BJ (cell line): Measurements from ENCODE around the gene MED7. TPM values are rescaled to one million over a fixed set of nuclear protein-coding genes. Genes with fewer than 3 reads are reported as not detected.

Source experiments
- CTCF ChIA-PET: fragments of 350-600 bp; formaldehyde crosslinking; extraction: SDS; loops from one replicate; lab custom pipeline; 2021; ENCODE audit warnings: antibody characterized with exemption, inconsistent platforms; lab: Yijun Ruan, JAX
- POLR2A ChIA-PET: fragments of 300-600 bp; sonication (Branson Sonifier 250); formaldehyde crosslinking; extraction: SDS; loops from one replicate; lab custom pipeline; 2021; ENCODE audit warnings: antibody characterized with exemption; lab: Charles Lee
- DNase-seq: peaks from one replicate; pipeline ENCODE4 v3.0.0-alpha.2; 2011; ENCODE audit warnings: low read depth
- H3K27me3 ChIP-seq: 2 replicates; pipeline ENCODE4 v1.6.0; 2011; ENCODE audit warnings: low read length; ENCODE audit not compliant: control insufficient read depth, insufficient read depth
- H3K36me3 ChIP-seq: 2 replicates; pipeline ENCODE4 v1.5.1; 2011; ENCODE audit warnings: low read length; ENCODE audit not compliant: control insufficient read depth, insufficient read depth
- H3K4me3 ChIP-seq: 2 replicates; pipeline ENCODE4 v1.5.1; 2011; ENCODE audit warnings: low read depth, mild to moderate bottlenecking, control low read depth, low read length
- polyA minus RNA-seq: library from RNA; depleted of rRNA, polyadenylated mRNA; stranded (reverse); fragments of >200 nt; gene quantifications from 2 replicates; pipeline ENCODE4 v1.2.3, GENCODE V29; 2011; rRNA and poly(A)+ RNA removed
- polyA plus RNA-seq: library from polyadenylated mRNA; depleted of rRNA; stranded (reverse); fragments of >200 nt; gene quantifications from 2 replicates; pipeline ENCODE4 v1.2.3, GENCODE V29; 2011; rRNA removed
- TF ChIP-seq, protein P1 (sequence below): IDR thresholded peaks from 2 replicates; pipeline ENCODE4 v1.5.1; 2011; ENCODE audit warnings: low read depth, mild to moderate bottlenecking, control low read depth, inconsistent platforms, low read length, moderate library complexity; ENCODE audit not compliant: insufficient read depth

The MED7 gene
- polyA plus RNA-seq (5.7 and 13.5 TPM in 2 replicates), polyA minus RNA-seq (2.6 and 2.9 TPM in 2 replicates)

GRCh38 chr5:157142317-157143126 is at the start of gene MED7:
Gene MED7 (minus strand): TSS chr5:157142865. CDS start chr5:157139431, 3,434 bp downstream.
- POLR2A ChIA-PET, result interaction anchor here (0.6 kb wide), 1 partner anchor 718 kb away, joined by 3 read pairs; no protein-coding TSS in a partner anchor
- CTCF ChIA-PET, result interaction anchor here (1.2 to 2.7 kb wide), 3 partner anchors 10 to 170 kb away, joined by 3 to 13 read pairs (median 5); no protein-coding TSS in a partner anchor
- H3K4me3 ChIP-seq, result peak within 1 kb of the TSS; percentile 99

GRCh38 chr5:157189223-157189622 is 46.6 kb upstream of the MED7 start:
- H3K36me3 ChIP-seq, result no peaks in the 10 kb centered on the region
- TF ChIP-seq, protein P1, sequence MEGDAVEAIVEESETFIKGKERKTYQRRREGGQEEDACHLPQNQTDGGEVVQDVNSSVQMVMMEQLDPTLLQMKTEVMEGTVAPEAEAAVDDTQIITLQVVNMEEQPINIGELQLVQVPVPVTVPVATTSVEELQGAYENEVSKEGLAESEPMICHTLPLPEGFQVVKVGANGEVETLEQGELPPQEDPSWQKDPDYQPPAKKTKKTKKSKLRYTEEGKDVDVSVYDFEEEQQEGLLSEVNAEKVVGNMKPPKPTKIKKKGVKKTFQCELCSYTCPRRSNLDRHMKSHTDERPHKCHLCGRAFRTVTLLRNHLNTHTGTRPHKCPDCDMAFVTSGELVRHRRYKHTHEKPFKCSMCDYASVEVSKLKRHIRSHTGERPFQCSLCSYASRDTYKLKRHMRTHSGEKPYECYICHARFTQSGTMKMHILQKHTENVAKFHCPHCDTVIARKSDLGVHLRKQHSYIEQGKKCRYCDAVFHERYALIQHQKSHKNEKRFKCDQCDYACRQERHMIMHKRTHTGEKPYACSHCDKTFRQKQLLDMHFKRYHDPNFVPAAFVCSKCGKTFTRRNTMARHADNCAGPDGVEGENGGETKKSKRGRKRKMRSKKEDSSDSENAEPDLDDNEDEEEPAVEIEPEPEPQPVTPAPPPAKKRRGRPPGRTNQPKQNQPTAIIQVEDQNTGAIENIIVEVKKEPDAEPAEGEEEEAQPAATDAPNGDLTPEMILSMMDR, result no peak
- no peak for DNase-seq
- H3K4me3 ChIP-seq, result no peak overlapping the region
- H3K27me3 ChIP-seq, result no peaks in the 10 kb centered on the region
- POLR2A ChIA-PET, result no interaction called here
- CTCF ChIA-PET, result interaction anchor here (1.2 kb wide), 1 partner anchor 16 kb away, joined by 3 read pairs; no protein-coding TSS in a partner anchor

More at GRCh38 chr5:157142317-157143126, at the start of gene MED7:
- peaks cover under 1% of the 10 kb centered on the region for H3K36me3 ChIP-seq
- no peaks in the 10 kb centered on the region for H3K27me3 ChIP-seq
- peak; percentile 96 for DNase-seq
- TF ChIP-seq, protein P1, result no peak

GRCh38 chr5:157188270-157188669 is 45.6 kb upstream of the MED7 start:
- CTCF ChIA-PET, result interaction anchor here (1.2 kb wide), 1 partner anchor 15 kb away, joined by 3 read pairs; no protein-coding TSS in a partner anchor
- TF ChIP-seq, protein P1, result no peak
- Histone ChIP-seq H3K27me3 (no peaks in the 10 kb centered on the region), H3K4me3 (no peak overlapping the region), H3K36me3 (no peaks in the 10 kb centered on the region)
- POLR2A ChIA-PET, result no interaction called here
- DNase-seq, result no peak

DNA sequence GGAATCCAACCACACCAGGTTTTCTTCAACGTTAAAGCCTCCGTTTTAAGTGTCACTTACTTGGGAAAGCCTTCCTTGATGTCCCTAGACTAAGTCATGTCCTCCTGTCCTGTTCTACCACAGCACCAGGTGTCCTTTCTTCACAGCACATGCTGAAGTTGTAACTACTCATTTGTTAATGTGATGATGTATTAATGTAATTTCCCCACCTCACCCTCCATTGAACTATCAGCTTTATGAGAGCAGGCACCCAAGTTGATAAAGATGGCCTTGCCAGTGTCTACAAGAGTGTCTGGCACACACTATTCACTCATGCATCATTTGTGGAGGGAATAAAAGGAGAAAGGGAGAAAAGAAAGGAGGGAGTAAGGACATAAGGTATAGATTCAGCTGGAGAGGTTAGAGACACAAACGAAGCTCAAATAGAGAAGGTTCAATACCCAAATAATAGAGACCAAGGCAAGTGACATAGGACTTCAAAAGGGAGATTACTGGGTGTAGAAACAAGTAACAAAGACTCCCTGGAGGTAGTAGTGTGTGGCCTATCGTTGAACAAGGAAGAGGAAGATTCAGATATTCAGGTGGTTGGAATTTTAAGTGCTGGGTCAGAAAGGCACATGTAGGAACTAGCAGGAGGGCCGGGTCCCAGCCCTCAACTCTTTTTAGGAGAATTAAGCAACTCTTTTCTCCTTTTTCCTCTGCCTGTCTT is 44.5 kb upstream of the MED7 start:
- Histone ChIP-seq H3K36me3 (no peaks in the 10 kb centered on the region), H3K27me3 (no peaks in the 10 kb centered on the region), H3K4me3 (no peak overlapping the region)
- POLR2A ChIA-PET, result no interaction called here
- TF ChIP-seq, protein P1, result no peak
- DNase-seq, result no peak
- CTCF ChIA-PET, result no interaction called here
